ENCODE results near the gene SIPA1L2.
A peak's percentile ranks its signal among the peaks of the same experiment; 100 is the strongest.

The SIPA1L2 gene

DNA sequence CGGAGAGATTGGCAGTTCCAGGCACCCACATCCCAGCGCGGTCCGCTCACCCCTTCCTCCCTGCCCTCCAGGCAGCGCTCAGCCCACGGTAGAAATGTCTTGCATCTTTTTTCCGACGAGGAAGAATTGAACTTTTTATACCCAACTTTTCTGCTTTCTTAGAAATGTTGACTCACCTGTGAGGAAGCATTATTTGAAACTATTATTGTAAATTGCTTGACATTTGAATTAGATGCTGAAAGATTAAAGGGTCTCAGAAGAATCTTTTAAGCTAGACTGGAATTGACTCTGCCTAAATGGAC is 912 bp upstream of the SIPA1L2 start:
- H3K27ac ChIP-seq, result peak overlapping the region; percentile 88
- H3K36me3 ChIP-seq, result no peaks in the 10 kb centered on the region
- TF ChIP-seq, protein P1, sequence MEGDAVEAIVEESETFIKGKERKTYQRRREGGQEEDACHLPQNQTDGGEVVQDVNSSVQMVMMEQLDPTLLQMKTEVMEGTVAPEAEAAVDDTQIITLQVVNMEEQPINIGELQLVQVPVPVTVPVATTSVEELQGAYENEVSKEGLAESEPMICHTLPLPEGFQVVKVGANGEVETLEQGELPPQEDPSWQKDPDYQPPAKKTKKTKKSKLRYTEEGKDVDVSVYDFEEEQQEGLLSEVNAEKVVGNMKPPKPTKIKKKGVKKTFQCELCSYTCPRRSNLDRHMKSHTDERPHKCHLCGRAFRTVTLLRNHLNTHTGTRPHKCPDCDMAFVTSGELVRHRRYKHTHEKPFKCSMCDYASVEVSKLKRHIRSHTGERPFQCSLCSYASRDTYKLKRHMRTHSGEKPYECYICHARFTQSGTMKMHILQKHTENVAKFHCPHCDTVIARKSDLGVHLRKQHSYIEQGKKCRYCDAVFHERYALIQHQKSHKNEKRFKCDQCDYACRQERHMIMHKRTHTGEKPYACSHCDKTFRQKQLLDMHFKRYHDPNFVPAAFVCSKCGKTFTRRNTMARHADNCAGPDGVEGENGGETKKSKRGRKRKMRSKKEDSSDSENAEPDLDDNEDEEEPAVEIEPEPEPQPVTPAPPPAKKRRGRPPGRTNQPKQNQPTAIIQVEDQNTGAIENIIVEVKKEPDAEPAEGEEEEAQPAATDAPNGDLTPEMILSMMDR (IDR thresholded peaks at IDR 0.05), result no peak
- peaks cover 0 to 15% (median 3%) of the 10 kb centered on the region in 4 donors for H3K4me1 ChIP-seq
- H3K4me3 ChIP-seq, result peak overlapping the region; percentile 70 to 92
- DNase-seq, result no peak
- intact Hi-C loops (cut with DNase I; ENCODE audit: low total_unique reads), result loop anchor here (10.0 kb wide), 1 partner anchor 766 kb away; no protein-coding TSS in a partner anchor
- no peaks in the 10 kb centered on the region for H3K9me3 ChIP-seq
- H3K27me3 ChIP-seq, result no peaks in the 10 kb centered on the region

DNA sequence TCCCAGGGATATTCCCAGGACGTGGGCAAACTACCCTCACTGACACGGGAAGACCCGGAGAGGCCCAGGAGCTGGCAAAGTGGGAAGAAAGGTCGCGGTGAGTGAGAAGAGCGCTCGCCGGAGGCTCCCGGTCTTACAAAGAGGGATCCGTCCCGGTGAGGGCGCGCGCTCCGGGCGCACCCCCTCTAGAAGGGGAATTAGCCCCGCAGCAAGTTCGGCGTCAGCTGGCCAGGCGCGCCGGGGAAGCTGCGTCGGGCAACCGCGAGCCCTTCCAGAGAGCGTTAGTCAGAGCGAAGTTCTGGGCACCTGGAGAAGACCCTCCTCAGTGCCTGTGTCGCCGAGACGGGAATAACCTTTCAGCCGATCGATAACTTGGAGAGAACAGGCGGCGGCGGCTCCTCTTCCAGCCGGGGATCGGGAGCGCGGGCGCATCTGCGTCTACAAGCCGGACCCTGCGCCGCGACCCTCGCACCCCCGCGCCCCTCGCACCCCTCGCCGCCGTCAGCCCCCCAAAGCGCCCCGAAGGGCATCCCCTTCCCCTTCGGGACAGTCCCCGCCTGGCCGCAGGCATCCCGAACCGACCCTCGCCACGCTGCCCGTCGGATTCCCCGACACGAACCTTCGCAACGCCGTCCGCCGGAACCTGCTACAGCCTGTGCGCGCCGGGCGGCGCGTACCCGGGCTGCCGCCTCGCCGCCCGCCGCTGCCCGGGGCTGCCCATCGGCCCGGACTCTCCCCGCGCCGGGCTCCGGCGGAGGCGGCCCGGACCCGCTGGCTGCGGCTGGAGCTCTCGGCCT is 485 bp downstream of the SIPA1L2 start:
- TF ChIP-seq, protein P1 (IDR thresholded peaks at IDR 0.05), result peak in 1 of 2 experiments; percentile 5
- peak; percentile 38 to 70 for DNase-seq
- Histone ChIP-seq H3K4me1 (peaks cover 0 to 15% (median 3%) of the 10 kb centered on the region in 4 donors), H3K27me3 (no peaks in the 10 kb centered on the region), H3K27ac (peak overlapping the region; percentile 52 to 88), H3K4me3 (peak overlapping the region; percentile 70 to 92), H3K36me3 (no peaks in the 10 kb centered on the region), H3K9me3 (no peaks in the 10 kb centered on the region)
- intact Hi-C loops (cut with DNase I; ENCODE audit: low total_unique reads), result loop anchor here (10.0 kb wide), 1 partner anchor 765 kb away; no protein-coding TSS in a partner anchor

DNA sequence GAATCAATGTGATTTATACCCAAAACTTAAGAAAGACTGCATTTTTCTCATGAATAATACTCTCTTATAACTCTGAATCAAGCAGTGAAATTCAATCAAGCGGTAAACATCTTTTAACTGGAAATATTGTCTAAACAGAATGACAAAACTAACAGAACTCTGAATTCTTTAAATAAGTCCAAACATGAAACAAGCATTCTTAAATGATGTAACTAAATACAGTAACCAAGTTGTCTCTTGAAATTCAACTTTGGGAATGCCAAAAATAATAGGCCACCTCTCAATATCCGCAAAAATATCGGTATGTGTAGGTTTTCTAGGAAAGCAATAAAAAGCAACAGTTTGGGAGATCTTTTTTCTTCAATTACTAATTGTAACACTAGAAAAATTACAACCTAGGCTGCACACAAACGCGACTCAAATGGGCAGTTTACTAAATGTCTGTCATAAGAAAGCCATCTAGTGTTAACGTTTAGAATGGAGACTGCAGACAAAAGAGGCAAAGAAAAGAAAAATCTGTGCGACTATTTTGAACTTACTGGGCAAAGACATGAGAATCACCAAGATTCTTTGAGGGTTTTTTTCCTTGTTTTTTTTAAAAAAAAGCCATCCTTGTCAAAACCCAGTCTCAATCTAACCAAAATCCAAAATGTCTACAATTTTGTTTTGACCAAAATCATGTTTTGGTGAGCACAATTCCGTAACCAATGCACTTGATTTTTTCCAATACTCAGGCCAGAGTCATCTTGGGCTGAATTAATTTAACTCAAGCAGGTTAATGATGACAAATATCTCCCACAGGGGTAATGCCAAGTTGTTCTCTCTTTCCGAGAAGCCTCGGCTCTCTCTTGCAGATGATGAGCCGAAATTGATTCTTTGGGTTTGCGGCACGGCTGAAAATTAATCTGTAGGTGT is 1.3 kb downstream of the SIPA1L2 start:
- peak overlapping the region in 1 of 2 donors; percentile 52 for H3K27ac ChIP-seq
- intact Hi-C loops (cut with DNase I; ENCODE audit: low total_unique reads), result no loop called here
- H3K4me3 ChIP-seq, result peak overlapping the region; percentile 70 to 92
- TF ChIP-seq, protein P1 (IDR thresholded peaks at IDR 0.05), result peak in 1 of 2 experiments; percentile 25
- H3K27me3 ChIP-seq, result no peaks in the 10 kb centered on the region
- H3K9me3 ChIP-seq, result no peaks in the 10 kb centered on the region
- H3K4me1 ChIP-seq, result peaks cover 0 to 15% (median 3%) of the 10 kb centered on the region in 4 donors
- no peaks in the 10 kb centered on the region for H3K36me3 ChIP-seq
- DNase-seq, result no peak

DNA sequence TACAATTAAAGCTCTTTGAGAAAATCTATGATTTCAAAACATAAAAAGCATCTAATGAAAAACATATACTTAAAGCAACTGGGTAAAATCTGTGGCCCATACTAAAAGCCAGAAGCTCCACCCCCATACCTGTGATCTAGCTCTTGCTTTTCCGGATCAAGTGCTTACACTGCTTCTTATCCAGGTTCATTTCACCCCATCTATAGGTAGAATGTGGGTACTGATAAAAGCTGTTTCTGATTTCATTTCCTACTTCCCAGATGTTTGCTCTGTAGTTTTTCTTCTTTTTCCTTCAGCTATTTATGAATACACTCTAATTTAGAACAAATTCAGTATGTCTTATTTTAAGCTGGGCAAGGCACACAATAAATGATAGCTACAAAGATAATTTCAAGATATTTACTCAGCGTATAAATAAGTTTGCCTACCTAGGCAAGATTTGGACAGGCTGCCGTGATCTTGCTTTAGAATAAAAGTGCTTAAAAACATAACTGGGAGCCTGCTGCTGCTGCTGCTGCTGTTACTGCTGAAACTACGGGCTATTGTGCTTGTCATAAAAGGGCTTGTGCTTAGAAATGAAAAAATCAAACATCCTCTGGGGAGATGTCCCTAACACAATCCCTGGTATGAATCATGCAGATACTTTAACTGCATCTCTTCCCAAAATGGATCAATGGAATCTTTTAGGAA is 2.1 kb downstream of the SIPA1L2 start:
- Histone ChIP-seq H3K36me3 (no peaks in the 10 kb centered on the region), H3K9me3 (no peaks in the 10 kb centered on the region), H3K27ac (no peak overlapping the region), H3K27me3 (no peaks in the 10 kb centered on the region), H3K4me1 (peaks cover 0 to 15% (median 3%) of the 10 kb centered on the region in 4 donors), H3K4me3 (no peak overlapping the region)
- intact Hi-C loops (cut with DNase I; ENCODE audit: low total_unique reads), result no loop called here
- TF ChIP-seq, protein P1 (IDR thresholded peaks at IDR 0.05), result no peak
- DNase-seq, result no peak

DNA sequence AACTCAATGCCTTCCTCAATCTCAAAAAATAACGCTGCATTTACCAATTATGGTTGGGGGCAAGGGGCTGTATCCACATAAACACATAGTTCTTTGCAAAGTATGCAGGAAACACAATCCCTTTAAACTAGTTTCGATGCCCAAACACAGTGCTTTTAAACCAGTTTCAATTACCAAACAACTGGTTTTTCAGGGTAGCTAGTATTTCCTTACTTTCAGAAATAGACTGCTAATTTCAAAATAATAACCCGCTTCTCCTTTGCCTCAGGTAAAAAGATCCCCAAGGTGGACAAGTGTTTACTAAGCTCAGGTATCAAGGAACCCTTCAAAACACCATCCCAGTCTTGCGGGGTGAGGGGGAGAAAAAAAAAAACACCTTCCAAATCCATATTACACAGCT is 2.8 kb downstream of the SIPA1L2 start:
- intact Hi-C loops (cut with DNase I; ENCODE audit: low total_unique reads), result no loop called here
- Histone ChIP-seq H3K4me3 (no peak overlapping the region), H3K27me3 (no peaks in the 10 kb centered on the region), H3K36me3 (no peaks in the 10 kb centered on the region), H3K27ac (no peak overlapping the region), H3K9me3 (no peaks in the 10 kb centered on the region), H3K4me1 (peaks cover 0 to 15% (median 3%) of the 10 kb centered on the region in 4 donors)
- TF ChIP-seq, protein P1 (IDR thresholded peaks at IDR 0.05), result no peak
- DNase-seq, result no peak
